ENCODE measurements around the gene FANCE.

GRCh38 chr6:35476004-35476403 is 23.9 kb downstream of the FANCE start:
- TF ChIP-seq CTCF (IDR thresholded peaks at IDR 0.05) (no peak), POLR2AphosphoS5 (IDR thresholded peaks at IDR 0.05) (no peak)
